NCI-H1436 (cell line): ENCODE measurements around the gene RAB24.
"Not testable (repeated sequence)": the region's sequence is repeated elsewhere in the genome, so short reads cannot be mapped to it uniquely, and the experiment has no call there.

Experiments used
- DNase-seq: peaks from one replicate; lab custom pipeline; 2025; lab: John Stamatoyannopoulos, UW

The RAB24 gene

GRCh38 chr5:177293819-177294581, 9.5 kb downstream of the RAB24 start:
- DNase-seq: no peak

- DNase-seq: no peak
Measured at GRCh38 chr5:177291735-177292134, 11.8 kb downstream of the RAB24 start.

GRCh38 chr5:177290816-177291596, 12.5 kb downstream of the RAB24 start:
- DNase-seq: no peak

GRCh38 chr5:177288191-177288590, 15.3 kb downstream of the RAB24 start:
- DNase-seq: no peak

GRCh38 chr5:177276886-177277285, 26.6 kb downstream of the RAB24 start:
- no peak for DNase-seq

- no peak for DNase-seq
Measured at GRCh38 chr5:177275883-177276282, 27.6 kb downstream of the RAB24 start.

- no peak for DNase-seq
Measured at GRCh38 chr5:177271113-177271512, 32.4 kb downstream of the RAB24 start.

GRCh38 chr5:177270653-177271052, 32.9 kb downstream of the RAB24 start:
- DNase-seq: no peak

GRCh38 chr5:177269976-177270375, 33.5 kb downstream of the RAB24 start:
- DNase-seq: no peak

- DNase-seq: no peak
Measured at GRCh38 chr5:177269232-177269895, 34.2 kb downstream of the RAB24 start.

- no peak for DNase-seq
Measured at GRCh38 chr5:177265395-177265794, 38.1 kb downstream of the RAB24 start.

GRCh38 chr5:177264178-177264577, 39.3 kb downstream of the RAB24 start:
- DNase-seq: no peak

- DNase-seq: no peak
Measured at GRCh38 chr5:177261510-177261909, 42.0 kb downstream of the RAB24 start.

GRCh38 chr5:177260961-177261360, 42.6 kb downstream of the RAB24 start:
- no peak for DNase-seq

GRCh38 chr5:177258711-177259110, 44.8 kb downstream of the RAB24 start:
- DNase-seq: not testable (repeated sequence)

- DNase-seq: no peak
Measured at GRCh38 chr5:177256296-177256695, 47.2 kb downstream of the RAB24 start.

- DNase-seq: no peak
Measured at GRCh38 chr5:177253252-177253651, 50.3 kb downstream of the RAB24 start.
